Skeletal muscle satellite cell (primary cell): Measurements from ENCODE around the gene LAIR2.
"Not testable (repeated sequence)": the region's sequence is repeated elsewhere in the genome, so short reads cannot be mapped to it uniquely, and the experiment has no call there.

ENCODE experiments used
- H3K27me3 ChIP-seq: 2 replicates; pipeline ENCODE4 v1.7.0; 2013; ENCODE audit warnings: low read length; ENCODE audit not compliant: control insufficient read depth, insufficient read depth
- H3K36me3 ChIP-seq: 2 replicates; pipeline ENCODE4 v1.7.0; 2013; ENCODE audit warnings: mild to moderate bottlenecking, control low read depth, low read length; ENCODE audit not compliant: insufficient read depth
- H3K4me1 ChIP-seq: 2 replicates; pipeline ENCODE4 v1.7.0; 2013; ENCODE audit warnings: low read length; ENCODE audit not compliant: control insufficient read depth, insufficient read depth
- H3K4me2 ChIP-seq: 2 replicates; pipeline ENCODE4 v1.7.0; 2013; ENCODE audit warnings: mild to moderate bottlenecking, low read length
- H3K4me3 ChIP-seq: 2 replicates; pipeline ENCODE4 v1.7.0; 2013; ENCODE audit warnings: low read length
- H3K9ac ChIP-seq: 2 replicates; pipeline ENCODE4 v1.7.0; 2013; ENCODE audit warnings: mild to moderate bottlenecking, low read depth, low read length, moderate library complexity
- H3K9me3 ChIP-seq: replicated peaks from 2 replicates; pipeline ENCODE4 v1.7.0; 2013; ENCODE audit warnings: mild to moderate bottlenecking, control low read depth, low read length

The LAIR2 gene

DNA sequence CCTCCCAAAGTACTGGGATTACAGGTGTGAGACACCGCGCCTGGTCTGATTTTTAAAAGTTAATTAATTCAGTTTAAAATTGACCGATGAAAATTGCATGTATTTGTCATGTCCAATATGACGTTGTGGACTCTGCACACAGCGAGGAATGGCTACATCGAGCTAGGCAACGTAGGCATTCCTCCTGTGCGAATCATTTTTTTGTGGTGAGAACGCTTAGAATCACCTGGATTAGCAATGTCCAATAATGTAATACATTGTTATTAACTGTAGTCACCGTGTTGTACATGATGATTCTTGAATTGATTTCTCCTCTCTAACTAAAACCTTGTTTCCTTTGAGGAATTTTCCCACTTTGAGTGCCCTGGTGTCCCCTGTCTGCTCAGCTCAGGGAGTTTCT, 3.4 kb downstream of the LAIR2 start:
- no peak overlapping the region for H3K4me3 ChIP-seq
- H3K4me1 ChIP-seq, result no peaks in the 10 kb centered on the region
- no peak overlapping the region for H3K9ac ChIP-seq
- peaks cover 6% of the 10 kb centered on the region for H3K9me3 ChIP-seq
- no peak overlapping the region for H3K4me2 ChIP-seq
- no peaks in the 10 kb centered on the region for H3K36me3 ChIP-seq
- H3K27me3 ChIP-seq, result no peaks in the 10 kb centered on the region

DNA sequence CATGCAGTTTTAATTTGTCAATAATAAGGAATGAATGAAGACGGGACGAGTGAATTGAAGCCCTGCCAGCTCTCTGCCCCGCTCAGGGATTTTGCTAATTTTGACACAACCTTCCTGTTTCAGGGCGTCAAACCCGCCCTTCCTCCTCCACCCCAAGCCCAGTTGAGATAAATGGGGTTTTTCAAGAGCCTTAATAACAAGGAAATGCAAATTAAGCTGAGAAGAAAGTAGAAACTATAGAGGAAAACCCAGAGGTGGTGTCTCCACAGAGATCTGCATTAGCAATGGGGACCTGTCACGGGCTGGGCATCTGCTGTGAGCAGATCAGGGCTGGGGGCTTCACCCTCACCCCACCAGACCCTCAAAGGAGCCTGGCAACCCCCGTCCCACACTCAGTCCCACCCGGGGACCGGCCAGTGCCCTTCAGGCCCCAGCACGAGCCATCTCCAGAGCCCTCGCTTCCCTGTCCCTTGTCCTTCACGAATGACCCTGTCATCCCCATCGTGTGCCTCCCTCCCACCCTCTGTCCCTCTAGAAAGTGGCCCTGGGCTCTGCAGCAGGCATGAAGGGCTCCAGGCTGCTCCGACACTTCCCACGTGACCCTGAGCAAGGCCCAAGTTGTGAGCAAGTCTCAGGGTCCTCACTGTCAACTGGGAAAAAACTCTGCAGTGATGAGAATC, 4.5 kb downstream of the LAIR2 start:
- H3K9ac ChIP-seq, H3K36me3 ChIP-seq, H3K9me3 ChIP-seq, H3K27me3 ChIP-seq, H3K4me2 ChIP-seq, H3K4me3 ChIP-seq, H3K4me1 ChIP-seq: not testable (repeated sequence)

DNA sequence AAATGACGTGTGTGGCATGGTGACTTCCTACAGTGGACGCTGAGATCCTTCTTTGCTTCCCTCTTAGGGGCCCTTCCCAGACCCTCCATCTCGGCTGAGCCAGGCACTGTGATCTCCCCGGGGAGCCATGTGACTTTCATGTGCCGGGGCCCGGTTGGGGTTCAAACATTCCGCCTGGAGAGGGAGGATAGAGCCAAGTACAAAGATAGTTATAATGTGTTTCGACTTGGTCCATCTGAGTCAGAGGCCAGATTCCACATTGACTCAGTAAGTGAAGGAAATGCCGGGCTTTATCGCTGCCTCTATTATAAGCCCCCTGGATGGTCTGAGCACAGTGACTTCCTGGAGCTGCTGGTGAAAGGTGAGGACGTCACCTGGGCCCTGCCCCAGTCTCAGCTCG, 5.2 kb downstream of the LAIR2 start:
- Histone ChIP-seq H3K9ac (no peak overlapping the region), H3K27me3 (no peaks in the 10 kb centered on the region), H3K36me3 (no peaks in the 10 kb centered on the region), H3K4me2 (no peak overlapping the region), H3K4me1 (no peaks in the 10 kb centered on the region), H3K9me3 (peaks cover 6% of the 10 kb centered on the region), H3K4me3 (no peak overlapping the region)

DNA sequence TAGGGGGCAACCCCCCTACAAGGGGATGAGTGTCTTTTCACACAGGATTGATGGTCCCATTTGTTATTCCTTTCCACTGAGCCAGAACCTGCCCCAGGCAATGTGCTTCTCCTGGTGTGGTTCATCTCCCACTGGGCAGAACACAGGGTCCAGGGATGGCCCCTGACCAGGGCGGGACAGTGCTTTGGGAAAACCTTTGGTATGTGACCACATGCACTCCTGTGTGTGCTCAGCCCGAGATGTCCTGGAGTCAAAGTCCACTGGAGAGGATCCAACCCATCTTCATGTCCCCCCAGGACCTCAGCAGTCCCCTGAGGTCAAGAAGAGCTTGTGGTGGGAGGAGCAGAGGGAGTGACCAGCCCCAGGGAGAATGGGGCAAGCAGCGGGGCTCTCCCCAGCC, 5.9 kb downstream of the LAIR2 start:
- H3K9me3 ChIP-seq, H3K36me3 ChIP-seq, H3K9ac ChIP-seq, H3K27me3 ChIP-seq, H3K4me2 ChIP-seq, H3K4me1 ChIP-seq, H3K4me3 ChIP-seq: not testable (repeated sequence)

DNA sequence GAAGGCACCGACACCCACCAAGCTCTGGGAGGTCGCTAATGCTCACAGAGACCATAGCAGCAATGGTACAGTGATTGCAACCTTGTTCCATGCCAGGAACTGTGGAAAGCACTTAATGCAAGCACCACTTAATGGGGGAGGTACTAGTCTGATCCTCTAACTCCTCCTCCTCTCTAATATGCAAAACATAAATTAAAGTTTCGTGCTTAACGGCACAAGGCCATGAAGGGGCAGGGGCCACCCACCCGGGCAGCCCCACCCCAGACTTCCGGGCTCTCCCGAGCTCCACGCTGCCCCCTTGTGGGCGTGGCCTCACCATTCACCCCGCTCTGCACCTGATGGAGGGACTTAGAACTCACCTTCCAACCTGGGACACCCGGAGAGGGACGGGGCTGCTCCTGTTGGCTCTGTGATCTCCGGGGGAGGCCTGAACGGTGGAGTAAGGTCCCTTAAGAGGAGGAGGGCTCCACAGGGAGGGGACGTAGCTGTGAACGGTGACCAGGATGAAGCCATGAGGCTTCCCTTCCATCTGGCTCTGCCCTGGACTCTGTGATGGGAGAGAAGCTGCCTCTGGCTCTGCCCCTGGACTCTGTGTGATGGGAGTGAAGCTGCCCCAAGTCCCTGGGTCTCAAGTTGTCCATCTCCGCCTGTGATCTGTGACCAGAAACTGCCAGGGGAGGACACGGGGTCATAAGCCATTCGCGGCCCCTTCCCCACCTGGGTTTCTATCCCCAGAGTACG, 6.7 kb downstream of the LAIR2 start:
- H3K4me1 ChIP-seq, H3K9ac ChIP-seq, H3K36me3 ChIP-seq, H3K4me3 ChIP-seq, H3K4me2 ChIP-seq, H3K9me3 ChIP-seq, H3K27me3 ChIP-seq: not testable (repeated sequence)

DNA sequence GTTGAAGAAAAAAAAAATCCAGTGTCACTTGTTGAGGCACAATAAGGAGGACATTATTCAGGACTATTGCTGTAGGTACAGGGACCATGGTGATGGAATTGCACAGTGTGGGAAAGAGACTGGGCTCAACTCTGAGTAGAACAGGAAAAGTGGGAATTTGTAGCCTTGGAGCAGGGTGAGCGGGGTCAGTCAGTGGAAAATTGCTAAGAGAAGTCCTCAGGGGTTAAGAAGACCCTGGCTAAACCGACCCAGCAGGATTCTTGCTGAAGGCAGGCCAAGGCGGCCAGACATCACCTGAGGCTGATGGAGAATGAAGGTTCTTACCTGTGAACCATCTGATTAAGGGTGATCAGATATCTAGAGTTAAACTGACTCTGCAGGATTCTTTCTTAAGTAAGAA, 12.5 kb downstream of the LAIR2 start:
- Histone ChIP-seq H3K9me3 (no peaks in the 10 kb centered on the region), H3K4me2 (no peak overlapping the region)

DNA sequence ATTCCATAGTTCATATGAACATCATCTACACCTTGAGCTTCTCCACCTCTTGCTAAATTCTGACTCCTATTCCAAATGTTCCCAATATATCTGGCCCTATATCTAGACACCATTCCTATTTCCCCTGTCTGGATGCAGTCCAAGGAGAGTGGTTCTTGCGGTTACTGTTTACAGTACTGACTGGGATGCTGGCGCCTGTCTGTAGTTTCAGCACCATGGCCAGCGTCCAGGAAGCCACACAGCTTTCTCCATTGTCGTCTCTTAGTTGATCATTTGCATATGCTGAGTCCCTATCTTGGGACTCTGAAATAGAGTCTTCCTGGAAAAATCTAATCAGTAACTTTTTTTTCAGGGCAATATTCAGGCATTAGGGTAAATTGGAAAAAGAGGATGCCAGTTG, 14.9 kb downstream of the LAIR2 start:
- Histone ChIP-seq H3K4me3 (no peak overlapping the region), H3K36me3 (no peaks in the 10 kb centered on the region), H3K9ac (no peak overlapping the region), H3K27me3 (no peaks in the 10 kb centered on the region), H3K4me1 (no peaks in the 10 kb centered on the region), H3K9me3 (no peaks in the 10 kb centered on the region), H3K4me2 (no peak overlapping the region)

More for the DNA sequence above, 12.5 kb downstream of the LAIR2 start:
- no peaks in the 10 kb centered on the region for H3K27me3 ChIP-seq
- H3K9ac ChIP-seq, result no peak overlapping the region
- H3K36me3 ChIP-seq, result no peaks in the 10 kb centered on the region
- H3K4me3 ChIP-seq, result no peak overlapping the region
- no peaks in the 10 kb centered on the region for H3K4me1 ChIP-seq

DNA sequence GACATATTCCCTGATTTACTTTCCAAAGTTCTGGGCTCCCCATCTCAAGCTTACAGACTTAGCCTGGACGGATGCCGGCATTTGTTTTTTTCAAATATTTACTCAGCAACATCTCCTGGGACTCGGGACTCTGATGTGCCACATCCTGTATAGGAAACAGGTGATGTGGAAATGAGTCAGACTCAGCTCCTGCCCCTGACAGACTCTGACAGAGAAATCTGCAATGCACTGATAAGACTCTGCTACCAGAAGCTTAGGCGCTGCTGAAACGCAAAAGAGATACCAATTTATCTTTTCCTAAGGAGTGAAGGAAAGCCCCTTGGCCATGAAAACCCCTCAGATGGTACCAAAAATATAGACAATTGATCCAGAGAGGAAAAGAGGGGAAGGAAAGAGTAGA, 16.2 kb downstream of the LAIR2 start:
- H3K4me2 ChIP-seq, result no peak overlapping the region
- H3K4me1 ChIP-seq, result no peaks in the 10 kb centered on the region
- no peaks in the 10 kb centered on the region for H3K27me3 ChIP-seq
- no peak overlapping the region for H3K9ac ChIP-seq
- H3K4me3 ChIP-seq, result no peak overlapping the region
- no peaks in the 10 kb centered on the region for H3K36me3 ChIP-seq
- no peaks in the 10 kb centered on the region for H3K9me3 ChIP-seq

DNA sequence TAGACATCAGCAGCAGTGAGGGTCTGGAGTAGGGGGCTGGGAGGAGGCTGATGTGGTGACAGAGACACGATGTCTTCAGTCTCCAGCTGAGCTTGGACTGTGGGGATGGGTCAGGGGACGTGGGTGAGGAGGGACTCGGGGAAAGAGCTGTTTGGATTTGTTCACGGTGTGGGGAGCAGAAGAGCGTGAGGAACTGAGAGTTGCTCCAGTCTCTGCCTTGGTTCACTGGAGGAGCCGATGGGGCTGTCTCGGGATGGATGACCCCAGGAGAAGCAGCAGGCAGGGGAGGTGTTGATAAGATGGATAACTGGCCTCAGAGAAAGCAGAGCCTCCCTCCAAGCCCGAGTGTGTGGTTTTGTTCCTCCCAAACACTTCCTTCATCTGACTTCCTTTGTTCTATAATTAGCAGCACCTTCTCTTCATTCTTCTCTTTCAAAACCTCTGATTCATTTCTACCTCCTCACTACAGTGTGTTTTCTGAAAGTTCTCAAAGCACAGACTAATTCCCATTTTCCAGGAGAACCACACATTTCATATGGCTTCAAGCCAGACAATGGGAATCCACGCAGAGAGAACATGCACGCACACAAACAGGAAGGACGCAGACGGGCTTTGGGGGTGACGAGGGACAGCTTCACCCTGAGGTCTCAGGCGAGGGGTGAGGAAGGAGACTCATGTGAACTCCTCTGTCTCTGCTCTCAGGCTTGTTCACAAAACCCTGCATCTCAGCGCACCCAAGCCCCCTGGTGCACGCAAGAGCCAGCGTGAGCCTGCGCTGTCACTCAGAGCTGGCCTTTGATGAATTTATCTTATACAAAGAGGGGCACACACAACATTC, 18.6 kb downstream of the LAIR2 start:
- H3K9me3 ChIP-seq, result no peaks in the 10 kb centered on the region
- H3K9ac ChIP-seq, result no peak overlapping the region
- no peaks in the 10 kb centered on the region for H3K36me3 ChIP-seq
- no peak overlapping the region for H3K4me2 ChIP-seq
- H3K4me1 ChIP-seq, result no peaks in the 10 kb centered on the region
- H3K27me3 ChIP-seq, result no peaks in the 10 kb centered on the region
- H3K4me3 ChIP-seq, result no peak overlapping the region

DNA sequence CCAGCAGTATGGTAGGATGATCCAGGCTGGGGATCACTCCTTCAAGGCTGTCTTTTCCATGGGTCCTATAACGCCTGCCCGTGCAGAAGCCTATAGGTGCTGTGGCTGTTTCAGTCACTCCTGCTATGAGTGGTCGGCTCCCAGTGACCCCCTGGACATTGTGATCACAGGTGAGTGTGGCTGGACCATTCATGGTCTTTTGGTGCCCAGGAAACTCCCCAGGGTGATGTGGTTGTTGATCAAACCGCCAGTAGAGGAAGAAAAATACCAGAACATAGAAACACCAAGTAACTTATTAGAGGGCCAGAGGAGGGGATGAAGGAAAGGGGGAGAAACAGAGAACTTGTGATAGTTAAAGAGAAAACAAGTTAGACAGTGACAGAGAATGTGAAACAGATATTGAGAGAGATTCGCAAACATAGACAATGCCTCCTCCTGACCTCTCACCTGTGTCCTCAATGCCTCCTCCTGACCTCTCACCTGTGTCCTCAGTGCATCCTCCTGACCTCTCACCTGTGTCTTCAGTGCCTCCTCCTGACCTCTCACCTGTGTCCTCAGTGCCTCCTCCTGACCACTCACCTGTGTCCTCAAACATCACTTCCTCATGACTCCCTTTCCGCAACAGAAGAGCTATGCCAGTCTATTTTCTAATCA, 19.4 kb downstream of the LAIR2 start:
- Histone ChIP-seq H3K9me3 (peaks cover 2% of the 10 kb centered on the region), H3K4me3 (no peak overlapping the region), H3K4me2 (no peak overlapping the region), H3K27me3 (no peaks in the 10 kb centered on the region), H3K36me3 (no peaks in the 10 kb centered on the region), H3K9ac (no peak overlapping the region), H3K4me1 (no peaks in the 10 kb centered on the region)

DNA sequence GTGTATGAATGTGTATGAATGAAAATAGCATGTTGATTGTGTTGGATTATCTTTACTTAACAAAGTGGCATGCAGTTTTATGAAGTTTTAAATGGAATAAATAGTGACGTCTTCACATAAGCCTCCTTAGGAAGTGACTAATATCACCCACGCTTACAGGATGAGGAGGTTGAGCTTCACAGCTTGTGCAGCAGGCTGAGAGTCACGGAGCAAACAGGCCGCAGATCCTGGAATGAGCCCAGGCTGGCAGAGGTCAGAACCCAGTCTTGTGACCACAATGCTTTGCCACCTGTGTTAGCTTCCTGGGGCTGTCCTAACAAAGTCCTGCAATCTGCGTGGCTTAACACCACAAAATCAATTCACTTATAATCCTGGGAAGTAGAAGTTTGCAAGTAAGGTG, 20.8 kb downstream of the LAIR2 start:
- Histone ChIP-seq H3K4me2 (no peak overlapping the region), H3K27me3 (no peaks in the 10 kb centered on the region), H3K36me3 (no peaks in the 10 kb centered on the region), H3K9ac (no peak overlapping the region), H3K4me1 (no peaks in the 10 kb centered on the region), H3K9me3 (peaks cover 4% of the 10 kb centered on the region), H3K4me3 (no peak overlapping the region)
